ENCODE data around the gene CACNA2D3.

Gene CACNA2D3

GRCh38 chr3:54676087-54676486, 553.7 kb downstream of the CACNA2D3 start:
- no peak for DNase-seq (ENCODE audit: low spot score)

GRCh38 chr3:54681706-54682105, 559.4 kb downstream of the CACNA2D3 start:
- DNase-seq (ENCODE audit: low spot score), result no peak

GRCh38 chr3:54685213-54685612, 562.9 kb downstream of the CACNA2D3 start:
- DNase-seq (ENCODE audit: low spot score), result no peak

GRCh38 chr3:54691289-54691771, 569.0 kb downstream of the CACNA2D3 start:
- peak; percentile 80 for DNase-seq (ENCODE audit: low spot score)

- DNase-seq (ENCODE audit: low spot score), result peak; percentile 73
Observed at GRCh38 chr3:54696313-54696712, 574.0 kb downstream of the CACNA2D3 start.

GRCh38 chr3:54698054-54698453, 575.7 kb downstream of the CACNA2D3 start:
- DNase-seq (ENCODE audit: low spot score), result no peak

- DNase-seq (ENCODE audit: low spot score), result no peak
Observed at GRCh38 chr3:54703923-54704322, 581.6 kb downstream of the CACNA2D3 start.

GRCh38 chr3:54705730-54706129, 583.4 kb downstream of the CACNA2D3 start:
- no peak for DNase-seq (ENCODE audit: low spot score)

- no peak for DNase-seq (ENCODE audit: low spot score)
Observed at GRCh38 chr3:54706738-54707137, 584.4 kb downstream of the CACNA2D3 start.

GRCh38 chr3:54709785-54710184, 587.4 kb downstream of the CACNA2D3 start:
- DNase-seq (ENCODE audit: low spot score), result no peak

- DNase-seq (ENCODE audit: low spot score), result no peak
Observed at GRCh38 chr3:54710954-54711353, 588.6 kb downstream of the CACNA2D3 start.

- DNase-seq (ENCODE audit: low spot score), result no peak
Observed at GRCh38 chr3:54712539-54712938, 590.2 kb downstream of the CACNA2D3 start.

- DNase-seq (ENCODE audit: low spot score), result no peak
Observed at GRCh38 chr3:54713031-54713430, 590.7 kb downstream of the CACNA2D3 start.

GRCh38 chr3:54713455-54713854, 591.1 kb downstream of the CACNA2D3 start:
- no peak for DNase-seq (ENCODE audit: low spot score)

GRCh38 chr3:54714035-54714434, 591.7 kb downstream of the CACNA2D3 start:
- DNase-seq (ENCODE audit: low spot score), result no peak

- DNase-seq (ENCODE audit: low spot score), result no peak
Observed at GRCh38 chr3:54717506-54717905, 595.2 kb downstream of the CACNA2D3 start.

- no peak for DNase-seq (ENCODE audit: low spot score)
Observed at GRCh38 chr3:54719914-54720313, 597.6 kb downstream of the CACNA2D3 start.

- no peak for DNase-seq (ENCODE audit: low spot score)
Observed at GRCh38 chr3:54720604-54721003, 598.3 kb downstream of the CACNA2D3 start.

GRCh38 chr3:54731732-54732445, 609.5 kb downstream of the CACNA2D3 start:
- DNase-seq (ENCODE audit: low spot score), result no peak

GRCh38 chr3:54733106-54734006, 611.0 kb downstream of the CACNA2D3 start:
- DNase-seq (ENCODE audit: low spot score), result no peak

- DNase-seq (ENCODE audit: low spot score), result no peak
Observed at GRCh38 chr3:54736459-54736858, 614.1 kb downstream of the CACNA2D3 start.

GRCh38 chr3:54743755-54744154, 621.4 kb downstream of the CACNA2D3 start:
- DNase-seq (ENCODE audit: low spot score), result no peak

GRCh38 chr3:54744291-54744690, 621.9 kb downstream of the CACNA2D3 start:
- DNase-seq (ENCODE audit: low spot score), result no peak
